HG02852 (cell line): ENCODE measurements around the gene ZNF211.

ENCODE experiments used
- ATAC-seq: cut with Tn5 transposase; IDR thresholded peaks from one replicate; pipeline ENCODE4 v1.9.1; 2021; ENCODE audit warnings: mild to moderate bottlenecking, moderate library complexity; ENCODE audit not compliant: unreplicated experiment

Gene ZNF211

DNA sequence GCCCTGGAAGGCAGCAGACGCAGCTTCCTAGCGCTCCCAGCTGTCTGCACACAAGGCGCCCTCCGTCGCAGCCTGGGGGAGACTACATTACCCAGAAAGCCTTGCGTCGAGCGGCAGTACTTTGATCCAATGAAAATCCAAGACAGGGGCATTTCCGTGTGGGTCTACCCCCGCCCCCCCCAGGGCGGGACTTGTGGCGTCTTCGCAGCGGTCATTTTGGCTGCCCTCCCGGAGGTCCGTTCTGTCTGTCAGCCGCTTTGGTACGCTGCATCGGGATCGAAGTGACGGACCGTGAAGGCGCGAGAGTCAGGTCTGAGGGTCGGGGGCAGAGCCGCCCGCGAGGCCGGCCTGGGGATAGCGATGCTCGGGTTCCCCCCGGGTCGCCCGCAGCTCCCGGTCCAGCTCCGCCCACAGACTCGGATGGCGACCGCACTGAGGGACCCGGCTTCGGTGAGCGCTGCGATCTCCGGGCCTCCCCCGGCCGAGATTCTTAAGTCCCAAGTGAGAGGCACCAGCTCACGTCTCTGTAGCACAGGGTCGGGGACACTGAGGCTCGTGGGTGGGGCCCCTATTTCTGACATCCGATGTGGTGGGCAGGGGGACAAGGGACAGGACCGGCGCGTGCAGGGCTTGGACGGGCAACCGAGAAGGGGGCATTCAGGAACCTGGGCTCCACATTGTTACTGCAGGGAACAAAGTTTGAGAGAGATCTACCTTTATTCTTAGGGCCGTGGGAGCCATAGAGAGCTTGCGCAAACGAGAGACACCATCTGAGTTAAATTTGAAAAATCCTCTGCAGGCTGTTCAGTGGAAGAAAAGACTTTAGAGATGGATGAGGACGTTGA lies at the start of gene ZNF211:
Gene ZNF211, plus strand, starts transcription at position 182 of the 845 bp plus-strand sequence. Its CDS starts 179 bp downstream, at position 361.
- ATAC-seq = peak; percentile 96

DNA sequence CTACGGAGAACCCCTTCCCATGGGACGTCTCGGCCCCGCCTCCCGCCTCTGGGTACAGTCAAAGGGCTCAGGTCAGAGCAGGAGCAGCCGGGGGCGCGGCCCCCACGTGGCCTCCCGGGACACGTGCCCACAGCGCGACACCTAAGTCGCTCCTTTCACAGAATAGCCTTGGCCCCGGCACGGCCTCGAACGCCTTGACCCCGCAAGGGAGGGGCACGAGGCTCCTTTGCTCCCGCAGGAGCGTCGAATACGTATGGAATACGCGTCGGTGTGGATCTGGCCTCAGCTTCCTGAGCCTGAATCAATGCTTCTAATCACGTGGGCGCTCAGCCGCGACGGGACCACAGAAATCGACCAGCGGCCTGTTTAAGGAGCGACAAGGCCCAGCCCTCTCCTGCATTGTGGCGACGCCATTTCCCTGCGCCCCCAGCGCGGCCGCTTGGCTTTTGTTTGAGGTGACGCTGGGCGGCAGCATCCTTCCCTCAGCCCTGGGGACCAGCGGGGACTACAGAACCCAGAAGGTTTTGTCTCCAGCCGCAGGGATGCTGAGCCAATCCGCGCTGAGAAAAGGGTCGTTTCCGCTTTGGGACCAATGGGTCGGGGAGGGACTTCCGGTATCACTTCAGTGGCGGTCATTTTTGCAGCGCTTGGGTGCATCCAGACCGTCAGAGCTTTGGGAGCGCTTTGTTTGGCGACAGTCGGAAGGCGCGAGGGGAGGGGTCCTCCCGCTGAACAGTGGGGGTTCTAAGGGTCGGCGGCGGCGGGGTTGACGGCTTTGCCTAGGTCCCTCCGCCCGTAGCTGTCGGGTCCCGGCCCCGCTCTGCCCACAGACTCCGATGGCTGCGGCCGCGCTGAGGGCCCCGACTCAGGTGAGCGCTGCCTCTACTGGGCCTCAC lies 49.2 kb upstream of the ZNF211 start, which contains the start of gene ZIK1:
Gene ZIK1, plus strand, starts transcription at position 625 of the 896 bp plus-strand sequence. Its CDS starts 212 bp downstream, at position 837.
- ATAC-seq = peak; percentile 91

DNA sequence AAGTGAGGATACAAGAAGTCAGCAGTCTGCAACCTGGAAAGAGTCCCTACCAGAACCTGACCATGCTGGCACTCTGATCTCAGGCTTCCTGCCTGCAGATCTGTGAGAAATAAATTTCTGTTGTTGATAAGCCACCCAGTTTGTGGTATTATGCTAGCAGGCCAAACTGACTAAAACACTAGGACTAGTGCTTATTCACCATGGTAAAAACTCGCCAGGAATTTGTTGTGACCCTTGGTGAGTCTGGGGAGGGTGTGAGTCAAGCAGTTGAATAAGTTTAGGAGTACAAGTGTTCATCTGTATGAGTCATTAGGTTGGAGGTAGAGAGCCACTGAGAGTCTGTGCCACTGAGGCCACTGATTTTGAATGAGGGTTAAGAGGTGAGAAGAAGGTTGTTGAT lies 45.4 kb upstream of the ZNF211 start:
- no peak for ATAC-seq

DNA sequence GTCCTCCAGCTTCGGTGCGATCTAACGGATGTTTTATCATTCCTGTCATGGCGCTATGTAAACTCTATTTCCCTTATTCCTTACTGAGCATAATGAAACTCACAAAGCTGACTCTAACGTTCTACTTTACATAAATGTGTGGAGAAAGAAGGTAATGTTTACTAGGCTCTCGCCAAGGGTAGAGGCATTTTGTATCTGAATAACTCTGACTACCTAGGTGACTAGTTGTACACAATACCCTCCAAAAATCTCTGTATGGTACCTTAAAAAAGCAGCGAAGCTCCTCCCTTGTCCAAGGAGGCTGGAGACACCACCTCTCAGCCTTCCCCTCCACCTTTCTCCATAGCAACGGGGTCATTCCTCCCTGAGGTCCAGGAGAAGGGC lies 33.6 kb upstream of the ZNF211 start:
- ATAC-seq = no peak

DNA sequence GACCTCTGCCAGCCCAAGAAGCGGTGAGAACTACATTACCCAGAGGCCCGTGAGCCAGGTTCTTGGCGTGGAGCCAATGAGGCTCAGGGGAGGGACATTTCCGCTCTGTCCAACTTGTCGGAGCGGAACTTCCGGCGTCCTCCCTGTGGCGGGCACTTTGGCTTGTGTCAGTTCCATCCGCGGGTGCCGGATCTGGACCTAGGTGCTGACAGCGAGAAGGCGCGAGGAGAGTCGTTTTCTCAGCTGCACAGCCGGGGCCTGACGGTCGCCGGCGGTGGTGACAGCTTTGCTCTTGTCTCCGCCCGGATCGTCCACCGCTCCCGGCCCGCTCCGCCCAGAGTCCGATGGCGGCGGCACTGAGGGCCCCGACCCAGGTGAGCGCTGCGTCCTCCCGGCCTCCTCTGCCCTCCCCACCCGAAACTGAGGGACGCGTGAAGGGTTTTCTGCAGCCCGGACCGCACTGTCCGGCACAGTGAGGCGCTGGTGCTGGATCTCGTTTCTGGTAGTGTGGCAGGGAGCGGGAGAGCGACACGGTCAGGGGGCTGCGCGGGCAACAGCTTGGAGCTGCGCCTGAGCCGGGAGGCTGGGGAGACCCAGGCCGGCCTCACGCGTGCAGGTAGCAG lies 33.1 kb upstream of the ZNF211 start, which contains the start of gene ZNF530:
Gene ZNF530, plus strand, starts transcription at position 125 of the 623 bp plus-strand sequence. CDS start 4,461 bp downstream, outside the sequence.
- peak; percentile 91 for ATAC-seq

DNA sequence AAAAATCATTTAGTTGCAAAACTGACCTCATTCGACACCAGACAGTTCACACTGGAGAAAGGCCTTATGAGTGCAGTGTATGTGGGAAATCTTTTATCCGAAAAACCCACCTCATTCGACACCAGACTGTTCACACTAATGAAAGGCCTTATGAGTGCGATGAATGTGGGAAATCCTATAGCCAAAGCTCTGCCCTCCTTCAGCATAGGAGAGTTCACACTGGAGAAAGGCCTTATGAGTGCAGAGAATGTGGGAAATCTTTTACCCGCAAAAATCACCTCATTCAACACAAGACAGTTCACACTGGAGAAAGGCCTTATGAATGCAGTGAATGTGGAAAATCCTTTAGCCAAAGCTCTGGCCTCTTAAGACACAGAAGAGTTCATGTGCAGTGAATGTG lies 26.0 kb upstream of the ZNF211 start:
- no peak for ATAC-seq

DNA sequence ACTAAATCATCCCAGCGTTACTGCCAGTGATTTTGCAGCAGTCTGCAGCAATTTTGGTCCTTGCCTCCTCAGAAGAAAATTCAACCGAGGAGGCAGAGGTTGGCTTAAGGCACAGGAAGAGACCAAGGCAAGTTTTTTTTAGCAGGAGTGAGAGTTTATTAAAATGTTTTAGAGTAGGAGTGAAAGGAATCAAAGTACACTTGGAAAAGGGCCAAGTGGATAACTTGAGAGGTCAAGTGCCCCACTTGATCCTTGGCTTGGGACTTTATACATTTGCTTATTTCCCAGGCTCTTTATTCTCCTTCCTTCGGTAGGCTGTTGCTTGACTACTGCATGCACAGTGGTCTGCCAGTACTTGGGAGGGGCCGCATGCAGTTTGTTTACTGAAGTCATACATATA lies 21.9 kb upstream of the ZNF211 start:
- ATAC-seq = no peak

DNA sequence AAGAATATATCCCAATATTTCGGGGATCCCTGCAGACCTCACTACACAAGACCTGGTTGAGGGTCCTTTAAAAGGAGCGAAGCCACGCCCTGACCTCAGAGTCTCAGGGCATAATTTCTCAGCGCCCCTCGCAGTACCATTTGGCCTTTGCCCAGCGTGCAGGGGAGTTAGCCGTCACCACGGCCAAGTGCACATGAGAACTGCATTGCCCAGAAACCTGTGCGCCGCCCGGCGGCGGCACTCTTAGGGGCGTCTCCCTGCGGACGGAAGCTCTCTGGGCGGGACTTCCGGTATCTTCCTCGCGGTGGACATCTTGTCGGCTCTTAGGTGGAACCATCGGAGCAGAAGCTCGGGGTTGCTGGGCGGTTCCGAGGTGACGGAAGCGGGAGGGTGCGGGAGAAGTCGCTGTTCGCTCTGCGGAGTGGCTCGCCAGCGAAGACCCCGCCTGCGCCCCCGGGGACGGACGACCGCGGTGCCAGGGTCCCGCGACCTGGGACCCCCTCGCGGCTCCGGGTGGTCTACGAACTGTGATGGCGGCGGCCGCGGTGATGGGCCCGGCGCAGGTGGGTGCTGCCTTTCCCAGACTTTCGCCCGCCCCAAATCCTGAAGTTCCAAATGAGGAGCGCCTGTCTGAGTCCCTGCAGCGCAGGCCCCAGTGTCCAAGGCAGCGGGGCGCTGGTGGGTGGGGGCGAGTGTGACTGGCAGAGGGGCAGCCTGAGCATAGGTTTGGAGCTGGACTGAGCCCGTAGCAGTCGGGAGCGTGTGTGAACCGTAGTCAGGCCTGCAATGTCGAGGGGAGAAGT lies 18.8 kb upstream of the ZNF211 start, which contains the start of gene ZNF134:
Gene ZNF134, plus strand, starts transcription at position 302 of the 803 bp plus-strand sequence. CDS start 5,227 bp downstream, outside the sequence.
- ATAC-seq = peak; percentile 98

DNA sequence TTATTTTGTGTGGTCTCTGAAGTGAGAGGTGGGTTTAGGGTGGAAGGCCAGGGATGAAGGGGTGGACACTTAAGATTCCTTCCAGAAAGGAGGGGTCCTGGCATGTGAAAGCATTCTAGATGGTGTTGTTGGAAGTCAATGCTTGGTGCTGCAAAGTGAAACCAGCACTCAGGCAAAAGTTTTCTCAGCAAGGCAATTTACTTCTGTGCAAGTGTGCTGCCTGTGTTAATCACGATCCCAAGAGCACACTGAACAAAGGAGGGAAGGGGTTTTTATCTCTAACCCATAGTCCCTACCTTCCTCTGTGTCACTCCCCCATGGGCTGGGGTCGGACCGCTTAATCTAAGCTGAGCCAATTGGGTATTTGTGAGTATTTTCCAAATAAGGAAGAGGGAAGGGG lies 17.6 kb upstream of the ZNF211 start:
- no peak for ATAC-seq

DNA sequence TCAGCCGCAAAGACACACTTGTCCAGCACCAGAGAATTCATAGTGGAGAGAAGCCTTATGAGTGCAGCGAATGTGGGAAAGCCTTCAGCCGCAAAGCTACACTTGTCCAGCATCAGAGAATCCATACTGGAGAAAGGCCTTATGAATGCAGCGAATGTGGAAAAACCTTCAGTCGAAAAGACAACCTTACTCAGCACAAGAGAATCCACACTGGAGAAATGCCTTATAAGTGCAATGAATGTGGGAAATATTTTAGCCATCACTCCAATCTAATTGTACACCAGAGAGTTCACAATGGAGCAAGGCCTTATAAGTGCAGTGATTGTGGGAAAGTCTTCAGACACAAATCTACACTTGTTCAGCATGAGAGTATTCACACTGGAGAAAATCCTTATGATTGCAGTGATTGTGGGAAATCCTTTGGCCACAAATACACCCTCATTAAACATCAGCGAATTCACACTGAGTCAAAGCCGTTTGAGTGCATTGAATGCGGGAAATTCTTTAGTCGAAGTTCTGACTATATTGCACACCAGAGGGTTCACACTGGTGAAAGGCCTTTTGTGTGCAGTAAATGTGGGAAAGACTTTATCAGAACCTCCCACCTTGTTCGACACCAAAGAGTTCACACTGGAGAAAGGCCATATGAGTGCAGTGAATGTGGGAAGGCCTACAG lies 12.2 kb upstream of the ZNF211 start:
- no peak for ATAC-seq

DNA sequence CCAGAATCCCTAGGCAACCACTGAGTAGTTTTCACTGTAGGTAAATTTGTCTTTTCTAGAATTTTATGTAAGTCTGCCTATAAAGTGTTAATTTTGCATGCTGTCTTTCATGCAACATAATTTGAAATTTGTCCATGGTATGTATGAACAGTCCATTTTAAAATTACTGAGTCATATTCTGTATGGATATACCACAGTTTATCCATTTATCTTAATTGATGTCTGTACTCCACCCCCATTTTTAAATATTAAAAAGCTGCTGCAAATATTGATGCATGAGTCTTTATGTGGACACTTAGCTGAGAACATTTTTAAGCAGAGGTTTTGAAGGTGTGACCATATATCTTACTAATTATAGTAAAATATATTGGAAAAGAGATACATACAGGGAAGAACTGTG lies 9.9 kb upstream of the ZNF211 start:
- no peak for ATAC-seq

DNA sequence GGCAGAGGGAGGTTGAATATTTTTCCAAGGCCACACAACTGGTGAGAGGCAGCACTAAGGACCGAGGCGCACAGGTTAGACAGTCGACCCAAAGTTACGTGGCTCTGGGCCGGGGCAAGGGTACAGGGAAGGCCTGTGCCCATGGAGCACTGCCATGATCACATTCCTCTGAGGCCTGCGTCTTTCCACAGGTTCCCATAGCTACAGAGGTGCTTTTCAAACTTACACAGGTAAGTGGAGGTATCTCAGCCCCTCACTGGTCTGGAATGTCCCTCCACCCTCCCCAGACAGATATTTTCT lies 814 bp downstream of the ZNF211 start:
- ATAC-seq = no peak

DNA sequence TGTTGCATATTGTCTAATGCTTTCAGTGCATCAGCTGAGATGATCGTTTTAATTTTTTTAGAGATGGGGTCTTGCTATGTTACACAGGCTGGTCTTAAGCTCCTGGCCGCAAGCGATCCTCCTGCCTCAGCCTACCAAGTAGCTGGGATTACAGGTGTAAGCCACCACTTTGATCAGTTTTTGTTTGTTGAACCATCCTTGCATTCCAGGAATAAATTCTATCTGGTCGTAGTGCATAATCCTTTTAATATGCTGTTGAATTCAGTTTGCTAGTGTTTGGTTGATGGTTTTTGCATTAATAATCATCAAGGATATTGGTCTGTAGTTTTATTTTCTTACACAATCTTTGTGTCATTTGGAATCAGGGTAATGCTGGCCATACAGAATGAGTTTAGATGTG lies 4.4 kb downstream of the ZNF211 start:
- ATAC-seq = no peak

DNA sequence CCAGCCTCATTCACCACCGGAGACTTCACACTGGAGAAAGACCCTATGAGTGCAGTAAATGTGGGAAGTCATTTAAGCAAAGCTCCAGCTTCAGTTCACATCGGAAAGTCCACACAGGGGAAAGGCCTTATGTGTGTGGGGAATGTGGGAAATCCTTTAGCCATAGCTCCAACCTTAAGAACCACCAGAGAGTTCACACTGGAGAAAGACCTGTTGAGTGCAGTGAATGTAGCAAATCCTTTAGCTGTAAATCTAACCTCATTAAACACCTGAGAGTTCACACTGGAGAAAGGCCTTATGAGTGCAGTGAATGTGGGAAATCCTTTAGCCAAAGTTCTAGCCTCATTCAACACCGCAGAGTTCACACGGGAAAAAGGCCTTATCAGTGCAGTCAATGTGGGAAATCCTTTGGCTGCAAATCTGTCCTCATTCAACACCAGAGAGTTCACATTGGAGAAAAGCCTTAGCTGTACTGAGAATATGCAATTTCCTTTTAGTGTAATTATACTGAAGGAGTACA lies 8.8 kb downstream of the ZNF211 start:
- ATAC-seq = no peak

DNA sequence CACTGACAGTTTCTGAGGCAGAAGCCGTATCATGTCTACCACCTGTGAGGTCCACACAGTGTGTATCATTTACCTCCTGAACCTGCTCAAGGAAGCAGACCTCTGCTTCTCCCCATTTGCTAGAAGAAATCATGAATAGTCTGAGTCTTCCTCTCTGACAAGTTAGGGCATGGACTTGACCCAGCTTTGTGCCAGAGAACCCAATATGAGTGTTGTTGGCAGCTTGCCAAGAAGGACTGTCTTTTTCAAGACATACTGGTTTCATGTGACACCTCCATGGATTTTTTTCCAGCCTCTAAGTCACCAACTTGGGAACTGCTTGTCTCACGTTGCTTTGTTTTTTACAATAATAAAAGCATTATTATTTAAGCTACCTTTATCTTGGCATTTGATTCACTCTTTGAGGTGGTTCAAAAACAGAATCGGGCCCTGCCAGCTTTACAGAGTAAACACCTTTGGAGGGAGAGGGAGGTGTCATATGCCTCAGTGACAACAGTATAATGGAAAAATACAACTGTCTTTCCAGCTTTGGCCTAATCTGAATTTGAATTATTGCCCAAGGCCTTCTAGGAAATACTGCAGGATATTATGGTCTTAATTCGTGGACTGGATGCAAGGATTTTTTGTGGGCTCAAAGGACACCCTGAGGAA lies 9.6 kb downstream of the ZNF211 start:
- no peak for ATAC-seq

DNA sequence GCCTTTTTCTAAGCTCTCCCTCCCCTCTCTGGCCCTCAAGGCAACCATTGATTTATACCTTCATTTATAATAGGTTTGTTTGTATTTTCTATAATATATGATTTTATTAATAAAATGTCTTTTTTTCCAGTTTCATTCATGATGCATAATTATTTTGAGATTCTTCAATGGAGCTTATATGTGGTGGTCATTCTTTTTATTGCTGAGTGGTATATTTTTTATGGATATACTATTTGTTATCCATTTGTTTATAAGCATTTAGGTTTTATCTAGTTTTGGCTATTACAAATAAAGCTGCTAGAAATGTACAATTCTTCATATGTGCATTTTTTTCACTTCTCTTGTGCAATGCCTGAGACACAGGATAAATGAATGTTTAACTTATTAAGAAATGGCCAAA lies 10.8 kb downstream of the ZNF211 start:
- ATAC-seq = no peak

DNA sequence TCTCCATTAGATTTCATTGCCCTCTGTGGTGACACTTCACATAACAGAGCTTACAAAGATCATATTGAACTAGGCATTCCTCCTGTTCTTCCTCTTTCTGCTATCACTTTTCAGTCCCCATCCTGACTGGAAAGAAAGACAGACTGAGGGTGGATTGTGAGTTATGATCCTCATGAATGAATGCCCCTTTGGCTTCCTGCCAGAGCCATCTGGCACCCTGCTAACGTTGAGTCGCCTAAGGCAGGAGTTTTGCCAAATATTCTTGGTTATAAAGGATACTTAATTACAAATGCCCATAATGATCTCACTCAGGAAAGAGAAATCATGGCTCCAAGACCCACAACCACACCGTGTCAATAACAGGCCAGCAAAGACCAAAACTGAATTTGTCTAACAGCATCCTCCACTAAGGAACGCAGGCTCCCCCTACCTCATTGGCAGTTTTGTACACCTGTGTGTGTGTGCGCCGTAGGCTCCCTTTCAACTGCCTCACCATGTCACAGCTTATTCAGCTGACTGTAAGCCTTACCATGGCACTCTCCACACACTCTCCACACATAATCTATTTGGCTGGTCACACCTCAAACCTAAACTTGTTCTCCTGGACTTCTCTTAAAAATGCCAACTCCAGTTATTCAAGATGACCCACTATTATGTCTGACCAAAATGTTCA lies 15.5 kb downstream of the ZNF211 start:
- no peak for ATAC-seq

DNA sequence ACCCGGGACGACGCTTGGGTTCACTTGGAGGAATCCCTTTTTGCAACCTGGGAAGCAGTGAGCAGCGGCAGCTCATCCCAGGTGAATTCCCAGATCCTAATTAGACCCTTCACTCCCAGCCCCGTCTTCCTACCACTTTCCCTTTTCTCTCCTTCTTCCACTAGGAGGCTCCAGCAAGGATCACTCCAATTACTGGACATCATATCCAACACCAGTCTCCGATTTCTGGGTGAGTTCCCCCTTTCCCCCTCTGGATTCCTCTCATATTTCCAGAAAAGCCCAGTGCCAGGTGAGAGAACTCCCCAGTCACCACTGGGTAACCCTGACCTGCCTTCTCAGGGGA lies 18.7 kb downstream of the ZNF211 start:
- ATAC-seq = no peak

DNA sequence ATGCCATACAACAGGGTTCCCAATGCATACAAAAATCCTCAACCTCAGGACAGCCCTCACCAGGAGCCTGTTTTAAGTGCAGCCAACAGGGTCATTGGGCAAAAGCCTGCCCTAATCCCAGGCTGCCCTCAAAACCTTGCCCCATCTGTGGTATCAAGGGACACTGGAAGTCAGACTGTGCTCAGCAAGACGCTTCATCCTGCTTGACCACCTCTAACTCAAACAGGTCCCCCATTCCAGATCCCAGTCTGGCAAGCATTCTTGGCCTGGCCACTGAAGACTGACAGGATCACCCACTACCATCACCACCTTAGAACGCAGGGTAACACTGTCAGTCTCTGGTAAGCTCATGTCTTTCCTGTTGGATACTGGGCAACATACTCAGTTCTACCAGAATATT lies 20.7 kb downstream of the ZNF211 start:
- no peak for ATAC-seq
